IPS DF 6.9 (cell line): ENCODE measurements around the gene ATCAY.

Source experiments
- DNase-seq: peaks from one replicate; pipeline ENCODE4 v3.0.0-alpha.2; 2013; ENCODE audit warnings: low read depth, low spot score
- H3K27ac ChIP-seq: one replicate; pipeline ENCODE4 v1.5.1; 2013; ENCODE audit warnings: low read length, control low read depth
- H3K27me3 ChIP-seq: 2 replicates; pipeline ENCODE4 v1.6.1; 2013; ENCODE audit warnings: mild to moderate bottlenecking, low read length; ENCODE audit not compliant: control insufficient read depth, insufficient read depth
- H3K36me3 ChIP-seq: 2 replicates; pipeline ENCODE4 v1.6.1; 2013; ENCODE audit warnings: low read length; ENCODE audit not compliant: control insufficient read depth, insufficient read depth
- H3K4me1 ChIP-seq: 2 replicates; pipeline ENCODE4 v1.6.1; 2013; ENCODE audit warnings: low read length; ENCODE audit not compliant: control insufficient read depth, insufficient read depth
- H3K4me3 ChIP-seq: 2 replicates; pipeline ENCODE4 v1.5.1; 2013; ENCODE audit warnings: mild to moderate bottlenecking, low read length
- H3K9me3 ChIP-seq: 2 replicates; pipeline ENCODE4 v1.6.1; 2013; ENCODE audit warnings: low read length, inconsistent platforms; ENCODE audit not compliant: control insufficient read depth, insufficient read depth
- WGBS: extraction: QIAGEN DNeasy Blood & Tissue Kit; methylation state at CpG from one replicate; pipeline ENCODE4 v1.1.7; 2013; ENCODE audit warnings: mixed read lengths, missing lambda C conversion rate; ENCODE audit not compliant: insufficient read length, insufficient coverage; 5-methylcytosine and 5-hydroxymethylcytosine counted together

ATCAY gene

DNA sequence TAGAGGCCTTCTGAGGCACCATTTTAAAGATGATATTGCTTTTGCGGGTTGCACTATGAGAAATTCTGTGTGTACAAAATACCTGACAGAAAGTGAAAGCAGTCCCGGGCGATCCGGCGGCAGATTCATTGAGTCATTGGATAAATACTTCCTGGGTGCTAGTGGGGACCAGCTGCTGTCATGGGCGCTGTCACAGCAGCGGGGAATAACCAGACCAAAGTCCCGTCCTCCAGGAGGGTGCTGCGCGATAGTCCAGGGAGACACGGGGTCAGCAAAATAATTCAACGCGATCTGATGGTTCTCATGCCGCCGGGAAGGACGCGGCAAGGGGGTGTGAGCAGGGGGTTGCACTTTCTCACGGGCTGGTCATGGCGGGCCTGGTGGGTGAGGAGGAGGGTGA, 25.2 kb upstream of the ATCAY start:
- H3K27me3 ChIP-seq, result no peaks in the 10 kb centered on the region

DNA sequence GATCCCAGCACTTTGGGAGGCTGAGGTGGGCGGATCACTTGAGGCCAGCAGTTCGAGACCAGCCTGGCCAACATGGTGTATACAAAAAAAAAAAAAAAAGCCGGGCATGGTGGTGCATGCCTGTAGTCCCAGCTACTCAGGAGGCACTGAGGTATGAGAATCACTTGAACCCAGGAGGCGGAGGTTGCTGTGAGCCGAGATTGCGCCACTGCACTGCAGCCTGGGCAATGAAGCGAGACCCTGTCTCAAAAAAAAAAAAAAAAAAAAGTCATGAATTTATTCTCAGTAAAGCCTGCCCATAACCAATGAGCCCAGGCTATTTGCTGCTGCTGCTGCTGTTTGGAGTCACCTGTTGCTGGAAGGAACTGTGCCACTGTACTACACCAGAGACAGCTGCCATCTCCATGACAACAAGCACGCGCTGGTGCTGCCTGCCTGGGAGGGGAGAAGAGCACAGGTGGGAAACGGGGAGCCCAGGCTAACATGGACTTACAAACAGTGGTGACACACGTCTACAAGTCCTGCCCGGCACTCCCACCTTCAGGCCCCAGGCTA, 23.0 kb upstream of the ATCAY start:
- Histone ChIP-seq H3K36me3 (0 out of 2 replicates have a peak, but pooled peaks cover 7% of the 10 kb centered on the region), H3K9me3 (no peaks in the 10 kb centered on the region), H3K4me1 (no peaks in the 10 kb centered on the region), H3K27me3 (no peaks in the 10 kb centered on the region), H3K27ac (no peak overlapping the region), H3K4me3 (no peak overlapping the region)
- no CpG with 5 or more reads among the region's 12 CpGs for WGBS
- DNase-seq, result no peak

More for the DNA sequence above, 25.2 kb upstream of the ATCAY start:
- no peak overlapping the region for H3K27ac ChIP-seq
- no peak overlapping the region for H3K4me3 ChIP-seq
- no peak for DNase-seq
- no peaks in the 10 kb centered on the region for H3K4me1 ChIP-seq
- H3K36me3 ChIP-seq, result peaks cover 7% of the 10 kb centered on the region; the same call in 1 of the 2 replicates
- WGBS, result no CpG with 5 or more reads among the region's 19 CpGs
- H3K9me3 ChIP-seq, result peaks cover 5% of the 10 kb centered on the region

DNA sequence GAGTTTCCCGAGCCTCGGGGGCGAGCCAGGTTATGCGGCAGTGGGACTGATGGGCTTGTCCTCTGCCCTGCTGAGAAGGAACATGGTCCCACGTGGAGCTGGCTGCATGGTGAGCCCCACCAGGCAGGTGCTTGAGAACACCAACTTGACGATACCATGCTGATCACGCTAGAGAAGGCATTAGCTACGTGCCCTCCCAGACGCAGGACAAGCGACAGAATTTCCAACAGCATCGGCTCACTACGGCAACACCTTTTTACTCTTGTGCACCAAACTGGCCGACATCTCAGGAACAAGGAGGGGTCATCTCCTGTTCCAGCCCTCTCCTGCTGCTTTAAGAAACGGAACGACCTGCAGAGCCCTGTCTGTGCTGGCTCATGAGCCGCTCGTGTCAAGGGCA, 20.0 kb upstream of the ATCAY start:
- H3K9me3 ChIP-seq, result no peaks in the 10 kb centered on the region
- H3K4me1 ChIP-seq, result no peaks in the 10 kb centered on the region
- WGBS, result no CpG with 5 or more reads among the region's 17 CpGs
- no peak for DNase-seq
- no peak overlapping the region for H3K4me3 ChIP-seq
- H3K27me3 ChIP-seq, result no peaks in the 10 kb centered on the region
- H3K27ac ChIP-seq, result no peak overlapping the region
- H3K36me3 ChIP-seq, result 0 out of 2 replicates have a peak, but pooled peaks cover 7% of the 10 kb centered on the region

DNA sequence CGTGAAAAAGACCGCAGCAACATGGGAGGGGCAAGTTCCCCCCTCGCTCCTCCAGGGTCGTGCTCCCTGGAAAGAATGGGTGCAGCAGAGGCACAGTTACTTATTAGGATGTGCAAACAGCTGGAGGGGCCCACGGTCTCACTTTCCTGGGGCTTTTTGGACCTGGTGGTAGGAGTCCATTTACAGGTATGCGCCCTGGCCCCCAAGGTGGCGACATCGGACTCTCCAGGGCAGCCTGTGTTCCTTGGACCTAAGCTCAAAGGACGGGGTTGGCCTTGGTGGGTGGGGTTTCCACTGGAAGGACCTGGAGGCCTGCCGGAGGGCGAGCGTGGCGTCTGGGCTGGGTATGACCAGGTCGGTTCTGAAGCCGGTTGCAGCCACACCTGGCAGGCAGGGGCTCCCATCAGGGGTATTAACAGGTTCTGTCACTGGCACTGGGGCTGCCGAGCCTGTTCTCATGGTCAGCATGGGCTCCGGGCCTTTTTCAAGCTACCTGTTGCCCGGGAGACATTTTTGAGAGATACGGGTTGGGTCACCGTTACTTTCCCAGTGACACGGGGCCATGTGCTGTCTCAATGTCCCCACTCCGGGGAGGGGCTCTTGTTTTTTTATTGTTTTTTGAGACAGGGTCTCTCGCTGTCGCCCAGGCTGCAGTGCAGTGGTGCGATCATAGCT, 17.5 kb upstream of the ATCAY start:
- H3K27me3 ChIP-seq, result no peaks in the 10 kb centered on the region
- no peak overlapping the region for H3K4me3 ChIP-seq
- peaks cover 3% of the 10 kb centered on the region; the same call in 1 of the 2 replicates for H3K4me1 ChIP-seq
- H3K36me3 ChIP-seq, result 0 out of 2 replicates have a peak, but pooled peaks cover 7% of the 10 kb centered on the region
- DNase-seq, result no peak
- no CpG with 5 or more reads among the region's 25 CpGs for WGBS
- H3K27ac ChIP-seq, result no peak overlapping the region
- H3K9me3 ChIP-seq, result no peaks in the 10 kb centered on the region

DNA sequence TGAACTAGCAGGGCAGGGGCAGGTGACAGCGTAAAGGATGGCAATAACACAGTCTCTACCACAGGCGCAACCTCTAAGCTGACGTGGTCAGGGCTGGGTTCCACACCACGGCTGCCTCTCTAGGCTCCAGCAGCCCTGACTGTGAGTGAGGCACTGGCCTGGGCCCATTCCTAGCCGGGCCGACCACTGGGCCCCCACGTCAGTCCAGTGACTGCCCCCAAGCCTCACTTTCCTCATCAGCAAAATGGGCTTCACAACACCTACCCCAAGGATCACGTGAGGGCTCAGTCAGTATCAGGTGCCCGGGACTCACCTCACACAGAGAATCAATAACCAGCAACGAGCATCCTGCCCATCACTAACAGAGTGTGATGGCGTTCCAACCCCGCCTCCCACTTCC, 16.8 kb upstream of the ATCAY start:
- no peak for DNase-seq
- Histone ChIP-seq H3K4me3 (no peak overlapping the region), H3K27me3 (no peaks in the 10 kb centered on the region), H3K27ac (no peak overlapping the region), H3K4me1 (peaks cover 3% of the 10 kb centered on the region; the same call in 1 of the 2 replicates), H3K36me3 (0 out of 2 replicates have a peak, but pooled peaks cover 7% of the 10 kb centered on the region), H3K9me3 (no peaks in the 10 kb centered on the region)
- WGBS, result no CpG with 5 or more reads among the region's 12 CpGs

DNA sequence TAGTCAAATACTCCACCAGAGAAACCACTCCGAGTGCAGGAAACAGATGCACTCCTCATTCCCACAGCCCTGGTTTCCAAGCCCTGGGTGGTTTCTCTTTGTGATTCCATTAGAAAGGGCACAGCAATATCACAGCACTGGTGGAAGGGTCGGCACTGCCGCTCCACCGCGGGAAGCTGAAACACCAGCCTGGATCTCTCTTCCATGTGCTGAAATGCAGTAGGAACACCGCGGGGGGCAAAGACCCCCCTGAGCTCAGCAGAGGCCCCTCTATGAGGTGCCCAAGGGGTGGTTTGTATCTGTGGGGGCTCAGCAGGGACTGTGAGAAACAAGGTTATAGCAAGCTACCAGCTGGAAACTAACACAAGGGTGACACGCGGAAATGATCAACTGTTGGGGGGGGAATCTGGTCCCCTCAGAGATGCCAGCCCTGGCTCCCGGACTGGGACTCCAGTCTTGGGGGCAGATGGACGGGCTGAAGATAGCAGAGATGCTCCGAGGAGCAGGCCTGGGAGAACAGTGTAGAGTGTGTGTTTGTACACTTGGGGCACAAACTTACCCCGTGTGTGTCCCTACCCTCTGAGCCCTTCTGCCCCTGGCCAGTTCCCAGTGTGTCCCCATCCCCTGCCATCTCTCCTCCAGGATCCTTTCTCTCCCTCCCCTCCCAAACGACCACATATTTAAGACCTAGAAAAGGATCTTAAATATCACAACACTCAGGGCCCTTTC, 13.4 kb upstream of the ATCAY start:
- peaks cover 3% of the 10 kb centered on the region; the same call in 1 of the 2 replicates for H3K4me1 ChIP-seq
- no peaks in the 10 kb centered on the region; the same call in 1 of the 2 replicates for H3K9me3 ChIP-seq
- no peaks in the 10 kb centered on the region; the same call in 1 of the 2 replicates for H3K27me3 ChIP-seq
- WGBS, result no CpG with 5 or more reads among the region's 14 CpGs
- DNase-seq, result no peak
- H3K27ac ChIP-seq, result no peak overlapping the region
- H3K4me3 ChIP-seq, result no peak overlapping the region
- no peaks in the 10 kb centered on the region for H3K36me3 ChIP-seq

DNA sequence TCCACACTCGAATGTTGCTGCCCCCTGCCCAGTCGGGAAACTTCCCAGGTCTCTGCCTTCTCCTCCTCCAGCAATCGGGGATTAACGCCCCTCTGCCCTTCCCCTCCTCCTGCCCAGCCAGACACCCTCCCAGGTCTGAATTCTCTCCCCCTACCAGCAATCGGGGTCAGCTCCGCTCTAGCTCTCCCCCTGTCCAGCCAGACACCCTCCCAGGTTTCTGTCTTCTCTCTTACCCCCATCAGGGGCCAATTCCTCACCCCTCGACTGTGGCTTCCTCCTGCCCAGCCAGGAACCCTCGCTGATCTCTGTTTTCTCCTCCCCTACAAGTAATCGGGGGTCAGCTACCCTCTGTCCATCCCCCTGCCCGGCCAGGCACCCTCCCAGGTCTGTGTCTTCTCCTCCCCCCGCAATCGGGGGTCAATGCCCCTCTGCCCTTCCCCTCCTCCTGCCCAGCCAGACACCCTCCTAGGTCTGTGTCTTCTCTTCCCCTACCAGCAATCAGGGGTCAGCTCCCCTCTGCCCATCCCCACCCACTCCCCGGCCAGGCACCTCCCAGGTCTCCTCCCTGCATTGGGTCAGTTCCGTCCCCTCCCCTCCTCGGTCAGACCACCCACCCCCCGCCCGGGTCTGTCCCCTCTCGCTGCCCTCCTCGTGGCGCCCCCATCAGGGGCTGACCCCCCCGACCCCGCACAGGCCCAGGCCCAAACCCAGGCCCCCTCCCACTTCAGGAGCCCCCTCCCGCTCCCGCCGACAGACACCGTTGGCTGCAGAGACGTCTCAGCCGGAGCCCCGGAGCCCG, 12.3 kb upstream of the ATCAY start:
- no peaks in the 10 kb centered on the region for H3K36me3 ChIP-seq
- peak overlapping the region; percentile 37; the same call in 1 of the 2 replicates for H3K4me3 ChIP-seq
- H3K9me3 ChIP-seq, result no peaks in the 10 kb centered on the region; the same call in 1 of the 2 replicates
- peaks cover 3% of the 10 kb centered on the region; the same call in 1 of the 2 replicates for H3K4me1 ChIP-seq
- no peak for DNase-seq
- H3K27me3 ChIP-seq, result no peaks in the 10 kb centered on the region; the same call in 1 of the 2 replicates
- no peak overlapping the region for H3K27ac ChIP-seq
- no CpG with 5 or more reads among the region's 30 CpGs for WGBS

DNA sequence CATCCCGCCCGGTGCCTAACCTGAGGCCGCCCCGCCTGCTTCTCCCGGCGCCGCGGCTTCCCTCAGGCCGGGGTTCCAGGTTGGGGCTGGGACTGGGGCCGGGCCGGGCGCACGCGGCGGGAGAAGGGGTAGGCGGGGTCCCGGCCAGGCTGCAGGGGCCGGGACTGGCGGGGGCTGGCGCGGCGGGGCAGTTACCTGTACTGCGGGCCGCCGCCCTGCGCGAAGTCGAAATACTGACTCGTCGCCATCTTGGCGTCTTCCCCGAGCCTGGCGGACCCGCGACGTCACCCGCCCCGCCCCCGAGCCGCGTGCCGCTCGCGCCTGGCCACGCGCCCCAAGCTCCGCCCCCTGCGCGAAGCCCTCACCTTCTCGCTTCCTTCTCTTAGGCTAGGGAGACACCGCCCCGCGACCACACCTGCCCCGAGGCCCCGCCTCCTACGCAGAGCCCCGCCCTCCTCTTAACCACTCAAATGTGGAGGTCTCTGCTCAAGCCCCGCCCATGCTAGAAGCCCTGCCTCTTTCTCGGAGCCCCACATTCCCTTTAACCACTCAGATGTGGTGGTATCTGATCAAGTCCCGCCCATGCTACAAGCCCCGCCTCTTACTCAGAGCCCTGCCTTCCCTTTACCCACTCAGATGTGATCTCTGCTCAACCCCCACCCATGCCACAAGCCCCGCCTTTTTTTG, 11.6 kb upstream of the ATCAY start, which contains the start of gene ZFR2:
ZFR2 (minus strand) TSS at position 269 of the 687 bp plus-strand sequence; CDS start at position 248, 21 bp downstream.
- H3K36me3 ChIP-seq, result no peaks in the 10 kb centered on the region
- H3K4me3 ChIP-seq, result peak within 1 kb of the TSS; percentile 37; the same call in 1 of the 2 replicates
- no CpG with 5 or more reads among the region's 62 CpGs for WGBS
- H3K9me3 ChIP-seq, result no peaks in the 10 kb centered on the region; the same call in 1 of the 2 replicates
- no peaks in the 10 kb centered on the region; the same call in 1 of the 2 replicates for H3K27me3 ChIP-seq
- no peak within 1 kb of the TSS for H3K27ac ChIP-seq
- H3K4me1 ChIP-seq, result peaks cover 3% of the 10 kb centered on the region; the same call in 1 of the 2 replicates
- DNase-seq, result no peak

DNA sequence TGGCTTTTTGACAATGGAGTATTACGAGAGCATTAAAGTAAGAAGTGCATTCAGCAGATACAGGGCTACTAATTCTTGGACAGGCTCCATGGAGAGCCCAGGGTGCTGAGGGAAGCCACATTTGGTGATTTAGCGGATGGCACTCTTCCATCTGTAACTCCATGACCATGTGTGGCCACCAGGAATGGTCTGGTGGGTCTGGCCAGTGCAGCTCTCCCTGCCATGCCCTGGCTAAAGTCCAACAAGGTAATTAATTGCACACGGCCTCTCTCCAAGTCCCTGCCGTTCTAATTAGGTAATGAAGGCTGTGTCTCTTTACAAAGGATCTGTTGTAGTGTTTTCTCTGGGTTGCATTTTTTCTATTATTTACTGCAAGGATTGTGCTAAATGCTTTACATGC, 7.3 kb upstream of the ATCAY start:
- H3K4me1 ChIP-seq, result no peaks in the 10 kb centered on the region; the same call in 1 of the 2 replicates
- H3K36me3 ChIP-seq, result no peaks in the 10 kb centered on the region
- H3K9me3 ChIP-seq, result no peaks in the 10 kb centered on the region; the same call in 1 of the 2 replicates
- no CpG with 5 or more reads among the region's 4 CpGs for WGBS
- no peaks in the 10 kb centered on the region; the same call in 1 of the 2 replicates for H3K27me3 ChIP-seq
- DNase-seq, result no peak
- no peak overlapping the region for H3K27ac ChIP-seq
- H3K4me3 ChIP-seq, result no peak overlapping the region
